Fibroblast of lung (primary cell): Measurements from ENCODE around the gene TANGO6.

ENCODE experiments used
- EZH2 ChIP-seq: IDR thresholded peaks from 2 replicates; pipeline ENCODE4 v1.5.1; 2012; ENCODE audit warnings: low read length, control low read depth, mild to moderate bottlenecking; ENCODE audit errors: missing control alignments
- TF ChIP-seq, protein P1 (sequence below), 2 donors: IDR thresholded peaks in 1 of 2; conservative IDR thresholded peaks in 1 of 2; 1 replicate in 1 of 2; 2 replicates in 1 of 2; pipeline ENCODE4 v1.5.1; 2011 to 2012; ENCODE audit warnings: low read length in 2 of 2, control low read depth in 1 of 2, inconsistent platforms in 1 of 2, low read depth in 1 of 2, mild to moderate bottlenecking in 1 of 2

DNA sequence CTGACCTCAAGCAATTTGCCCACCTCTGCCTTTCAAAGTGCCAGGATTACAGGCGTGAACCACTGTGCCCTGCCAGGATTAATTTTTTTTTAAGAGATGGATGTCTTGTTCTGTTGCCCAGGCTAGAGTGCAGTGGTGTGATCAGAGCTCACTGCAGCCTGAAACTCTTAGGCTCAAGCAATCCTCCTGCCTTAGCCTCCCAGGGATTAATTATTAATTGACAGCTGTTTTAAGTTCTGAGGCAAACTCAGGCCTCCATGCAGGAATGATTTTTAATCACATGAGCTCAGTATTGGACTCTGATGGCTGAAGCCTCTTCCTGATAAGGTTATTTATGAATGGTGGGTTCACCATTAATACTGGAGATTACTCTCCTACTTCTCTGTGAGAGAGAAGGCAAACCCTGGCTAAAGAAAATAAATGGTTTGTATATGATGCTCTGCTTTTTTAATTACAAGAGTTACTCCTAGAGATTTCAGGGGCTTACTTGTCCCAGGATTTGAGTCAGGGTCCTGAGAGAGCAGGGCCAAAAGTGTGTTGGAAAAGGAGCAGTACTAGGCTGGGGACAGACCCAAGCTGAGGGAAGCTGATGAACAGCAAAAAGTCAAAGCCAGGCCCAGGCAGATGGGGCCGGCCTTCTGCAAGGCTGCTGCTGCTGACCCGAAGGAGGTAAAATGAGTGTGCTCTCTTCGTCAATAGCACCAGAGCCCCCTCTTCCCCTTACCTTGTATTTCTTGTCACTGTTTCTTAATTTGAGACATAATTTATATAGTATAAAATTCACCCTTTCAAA is 205.2 kb downstream of the TANGO6 start:
- TF ChIP-seq, protein P1, sequence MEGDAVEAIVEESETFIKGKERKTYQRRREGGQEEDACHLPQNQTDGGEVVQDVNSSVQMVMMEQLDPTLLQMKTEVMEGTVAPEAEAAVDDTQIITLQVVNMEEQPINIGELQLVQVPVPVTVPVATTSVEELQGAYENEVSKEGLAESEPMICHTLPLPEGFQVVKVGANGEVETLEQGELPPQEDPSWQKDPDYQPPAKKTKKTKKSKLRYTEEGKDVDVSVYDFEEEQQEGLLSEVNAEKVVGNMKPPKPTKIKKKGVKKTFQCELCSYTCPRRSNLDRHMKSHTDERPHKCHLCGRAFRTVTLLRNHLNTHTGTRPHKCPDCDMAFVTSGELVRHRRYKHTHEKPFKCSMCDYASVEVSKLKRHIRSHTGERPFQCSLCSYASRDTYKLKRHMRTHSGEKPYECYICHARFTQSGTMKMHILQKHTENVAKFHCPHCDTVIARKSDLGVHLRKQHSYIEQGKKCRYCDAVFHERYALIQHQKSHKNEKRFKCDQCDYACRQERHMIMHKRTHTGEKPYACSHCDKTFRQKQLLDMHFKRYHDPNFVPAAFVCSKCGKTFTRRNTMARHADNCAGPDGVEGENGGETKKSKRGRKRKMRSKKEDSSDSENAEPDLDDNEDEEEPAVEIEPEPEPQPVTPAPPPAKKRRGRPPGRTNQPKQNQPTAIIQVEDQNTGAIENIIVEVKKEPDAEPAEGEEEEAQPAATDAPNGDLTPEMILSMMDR (conservative IDR thresholded peaks at IDR 0.05 in 1 of 2, IDR thresholded peaks at IDR 0.05 in 1 of 2; ENCODE audit: low read depth in 1 of 2, low read length in 2 of 2), result no peak
- no peak for TF ChIP-seq EZH2
